ENCODE results near the gene HCFC1.

Gene HCFC1

GRCh38 chrX:153926552-153926857 lies 45.1 kb downstream of the HCFC1 start:
- DNase-seq (ENCODE audit: insufficient read length, low spot score) (no peak), FAIRE-seq (no peak)
- TF ChIP-seq CTCF (IDR thresholded peaks at IDR 0.05; ENCODE audit: insufficient read depth, missing control alignments) = no peak

- DNase-seq (ENCODE audit: insufficient read length, low spot score) (no peak), FAIRE-seq (no peak)
- no peak for TF ChIP-seq CTCF (IDR thresholded peaks at IDR 0.05; ENCODE audit: insufficient read depth, missing control alignments)
Observed at GRCh38 chrX:153925739-153926551, 45.7 kb downstream of the HCFC1 start, which contains the start of gene ARHGAP4. Gene ARHGAP4 (minus strand): TSS chrX:153926264. CDS start chrX:153926202, 62 bp downstream.

GRCh38 chrX:153925387-153925738 lies 46.3 kb downstream of the HCFC1 start:
- TF ChIP-seq CTCF (IDR thresholded peaks at IDR 0.05; ENCODE audit: insufficient read depth, missing control alignments) = no peak
- FAIRE-seq = no peak
- DNase-seq (ENCODE audit: insufficient read length, low spot score) = no peak

GRCh38 chrX:153924149-153924861 lies 47.3 kb downstream of the HCFC1 start:
- DNase-seq (ENCODE audit: insufficient read length, low spot score) (peak; percentile 49), FAIRE-seq (no peak)
- no peak for TF ChIP-seq CTCF (IDR thresholded peaks at IDR 0.05; ENCODE audit: insufficient read depth, missing control alignments)

- TF ChIP-seq CTCF (IDR thresholded peaks at IDR 0.05; ENCODE audit: insufficient read depth, missing control alignments) = peak; percentile 47
- FAIRE-seq = no peak
- no peak for DNase-seq (ENCODE audit: insufficient read length, low spot score)
Observed at GRCh38 chrX:153922932-153923857, 48.4 kb downstream of the HCFC1 start.

- no peak for TF ChIP-seq CTCF (IDR thresholded peaks at IDR 0.05; ENCODE audit: insufficient read depth, missing control alignments)
- DNase-seq (ENCODE audit: insufficient read length, low spot score) = no peak
- FAIRE-seq = no peak
Observed at GRCh38 chrX:153921511-153922446, 49.8 kb downstream of the HCFC1 start.
